C4-2B (cell line): ENCODE data around the gene FTCD.

Experiments used
- H3K27ac ChIP-seq: fragments of 450-650 bp; 2 replicates; pipeline ENCODE4 v1.5.1; 2017
- ZFX ChIP-seq: fragments of 450-650 bp; IDR thresholded peaks from 2 replicates; pipeline ENCODE4 v1.6.1; 2017
- TF ChIP-seq, protein P1 (sequence below): fragments of 450-650 bp; conservative IDR thresholded peaks from 2 replicates; pipeline ENCODE4 v1.5.1; 2017; ENCODE audit warnings: mild to moderate bottlenecking

FTCD gene

GRCh38 chr21:46095814-46096595 lies 59.4 kb downstream of the FTCD start:
- TF ChIP-seq, protein P1, sequence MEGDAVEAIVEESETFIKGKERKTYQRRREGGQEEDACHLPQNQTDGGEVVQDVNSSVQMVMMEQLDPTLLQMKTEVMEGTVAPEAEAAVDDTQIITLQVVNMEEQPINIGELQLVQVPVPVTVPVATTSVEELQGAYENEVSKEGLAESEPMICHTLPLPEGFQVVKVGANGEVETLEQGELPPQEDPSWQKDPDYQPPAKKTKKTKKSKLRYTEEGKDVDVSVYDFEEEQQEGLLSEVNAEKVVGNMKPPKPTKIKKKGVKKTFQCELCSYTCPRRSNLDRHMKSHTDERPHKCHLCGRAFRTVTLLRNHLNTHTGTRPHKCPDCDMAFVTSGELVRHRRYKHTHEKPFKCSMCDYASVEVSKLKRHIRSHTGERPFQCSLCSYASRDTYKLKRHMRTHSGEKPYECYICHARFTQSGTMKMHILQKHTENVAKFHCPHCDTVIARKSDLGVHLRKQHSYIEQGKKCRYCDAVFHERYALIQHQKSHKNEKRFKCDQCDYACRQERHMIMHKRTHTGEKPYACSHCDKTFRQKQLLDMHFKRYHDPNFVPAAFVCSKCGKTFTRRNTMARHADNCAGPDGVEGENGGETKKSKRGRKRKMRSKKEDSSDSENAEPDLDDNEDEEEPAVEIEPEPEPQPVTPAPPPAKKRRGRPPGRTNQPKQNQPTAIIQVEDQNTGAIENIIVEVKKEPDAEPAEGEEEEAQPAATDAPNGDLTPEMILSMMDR: no peak
- no peak for TF ChIP-seq ZFX

GRCh38 chr21:46095083-46095719 lies 60.2 kb downstream of the FTCD start:
- peak overlapping the region; percentile 43 for H3K27ac ChIP-seq
- TF ChIP-seq, protein P1: peak; percentile 50
- no peak for TF ChIP-seq ZFX

More at GRCh38 chr21:46095814-46096595, 59.4 kb downstream of the FTCD start:
- H3K27ac ChIP-seq: peak overlapping the region; percentile 43

DNA sequence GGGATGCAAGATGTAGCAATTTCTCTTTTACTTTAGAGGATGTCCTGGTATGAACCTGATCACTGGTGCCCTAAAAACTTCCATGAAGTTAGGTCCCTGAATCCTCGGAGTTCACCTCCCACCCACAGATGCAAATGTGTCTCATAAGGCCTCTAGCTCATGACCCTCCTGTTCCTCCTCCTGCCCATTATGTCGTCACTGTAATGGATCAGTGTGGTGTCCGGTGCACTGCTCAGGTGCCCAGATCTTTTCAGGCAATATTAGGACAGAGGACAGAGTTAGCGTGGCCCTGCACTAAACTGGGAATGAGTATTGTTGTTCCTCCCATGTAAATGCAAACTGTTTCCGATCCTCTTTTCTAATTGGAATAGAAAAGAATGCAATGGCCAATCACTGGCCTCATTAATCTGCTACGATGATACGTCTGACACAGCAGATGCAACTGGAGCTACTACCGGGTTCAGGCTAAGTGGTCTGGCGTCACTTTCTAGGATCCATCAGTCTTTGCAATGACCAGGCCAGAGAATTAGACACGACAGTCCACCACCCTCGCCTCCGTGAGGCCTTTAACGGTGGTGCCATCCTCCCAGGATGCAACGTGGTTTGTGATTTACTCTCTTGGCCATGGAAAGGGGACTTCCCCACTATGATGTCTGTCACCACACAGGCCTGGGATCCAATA lies 60.8 kb downstream of the FTCD start:
- H3K27ac ChIP-seq: peak overlapping the region; percentile 43
- TF ChIP-seq, protein P1: no peak
- no peak for TF ChIP-seq ZFX

GRCh38 chr21:46093668-46094400 lies 61.5 kb downstream of the FTCD start:
- TF ChIP-seq, protein P1: no peak
- TF ChIP-seq ZFX: no peak

GRCh38 chr21:46092811-46093667 lies 62.3 kb downstream of the FTCD start:
- H3K27ac ChIP-seq: no peak overlapping the region
- TF ChIP-seq ZFX: no peak
- TF ChIP-seq, protein P1: no peak

More at GRCh38 chr21:46093668-46094400, 61.5 kb downstream of the FTCD start:
- H3K27ac ChIP-seq: no peak overlapping the region

DNA sequence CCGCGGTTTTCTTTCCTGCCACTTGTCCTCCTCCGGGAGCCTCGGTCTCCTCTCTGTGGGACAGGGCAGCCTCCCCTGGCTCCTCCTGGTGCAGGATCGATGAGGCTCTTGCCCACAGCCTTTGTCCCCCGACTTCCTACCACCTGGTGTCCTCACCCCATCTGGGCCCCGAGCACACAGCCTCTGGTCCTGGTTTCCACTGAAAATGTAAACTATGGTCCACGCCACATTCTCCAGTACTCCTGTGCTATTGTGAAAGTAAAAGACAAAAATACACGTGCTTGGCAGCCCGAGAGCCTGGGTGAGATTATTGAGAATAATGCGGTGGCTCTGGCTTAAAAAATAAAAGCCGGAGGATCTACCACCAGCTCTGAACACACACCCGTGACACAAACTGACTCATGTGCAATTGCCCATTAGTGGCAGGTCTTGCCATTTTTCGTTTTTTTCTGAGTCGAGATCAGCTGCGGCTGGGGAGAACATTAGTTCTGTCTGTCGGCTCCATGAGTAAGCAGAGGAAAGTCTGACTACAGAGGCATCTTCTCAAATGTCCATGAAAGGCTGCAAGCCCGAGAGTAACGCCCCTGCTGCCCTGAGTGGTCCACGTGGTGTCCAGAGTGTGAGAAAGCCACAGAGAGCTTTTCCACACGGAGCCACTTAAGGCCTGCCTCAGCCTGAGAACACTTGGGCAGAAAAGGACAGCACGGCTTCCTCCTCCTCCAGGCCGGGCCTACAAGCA lies 63.2 kb downstream of the FTCD start:
- H3K27ac ChIP-seq: no peak overlapping the region
- TF ChIP-seq, protein P1: no peak
- no peak for TF ChIP-seq ZFX
